Endothelial cell (in vitro differentiated cells): Measurements from ENCODE around the gene MAP1B. TPM values are rescaled to one million over a fixed set of nuclear protein-coding genes. Genes with fewer than 3 reads are reported as not detected.

ENCODE experiments used
- DNase-seq: peaks from one replicate; pipeline ENCODE4 v3.0.0; 2021; ENCODE audit warnings: low spot score
- H3K27ac Mint-ChIP-seq: one replicate; pipeline ENCODE4 v1.8.0; 2021; ENCODE audit warnings: mixed read lengths, inconsistent platforms; ENCODE audit not compliant: unreplicated experiment
- H3K27me3 Mint-ChIP-seq: one replicate; pipeline ENCODE4 v1.8.0; 2021; ENCODE audit warnings: mild to moderate bottlenecking, moderate library complexity, mixed read lengths, inconsistent platforms; ENCODE audit not compliant: unreplicated experiment
- H3K36me3 Mint-ChIP-seq: one replicate; pipeline ENCODE4 v1.8.0; 2021; ENCODE audit warnings: mild to moderate bottlenecking, low read depth, mixed read lengths, inconsistent platforms; ENCODE audit not compliant: unreplicated experiment
- H3K4me1 Mint-ChIP-seq: one replicate; pipeline ENCODE4 v1.8.0; 2021; ENCODE audit warnings: mild to moderate bottlenecking, mixed read lengths, inconsistent platforms; ENCODE audit not compliant: unreplicated experiment
- H3K4me3 Mint-ChIP-seq: one replicate; pipeline ENCODE4 v1.8.0; 2021; ENCODE audit warnings: mild to moderate bottlenecking, mixed read lengths, inconsistent platforms; ENCODE audit not compliant: unreplicated experiment
- H3K9me3 Mint-ChIP-seq: one replicate; pipeline ENCODE4 v1.8.0; 2021; ENCODE audit warnings: mixed read lengths, inconsistent platforms; ENCODE audit not compliant: unreplicated experiment
- CTCF ChIP-seq: fragments of 200-600 bp; sonication (generic); IDR thresholded peaks from one replicate; pipeline ENCODE4 v1.5.0; 2021; ENCODE audit warnings: antibody characterized with exemption; ENCODE audit not compliant: unreplicated experiment
- total RNA-seq: library from RNA; stranded (reverse); fragmentation: NEBNext Ultra II Directional; extraction: Animal tissue kit (Norgen Biotek cat#: 25700); gene quantifications from one replicate; pipeline ENCODE4 v1.2.1, GENCODE V29; 2021; ENCODE audit not compliant: unreplicated experiment

MAP1B gene
- total RNA-seq, 1 donor from 2014 or later: 251 TPM

GRCh38 chr5:72225741-72226140, 118.5 kb downstream of the MAP1B start:
- H3K4me3 Mint-ChIP-seq: no peak overlapping the region
- no peak overlapping the region for H3K27ac Mint-ChIP-seq

GRCh38 chr5:72226950-72227349, 119.7 kb downstream of the MAP1B start:
- no peak for DNase-seq
- Mint-ChIP-seq H3K4me1 (no peaks in the 10 kb centered on the region), H3K9me3 (no peaks in the 10 kb centered on the region), H3K36me3 (peaks cover 27% of the 10 kb centered on the region), H3K4me3 (no peak overlapping the region), H3K27ac (no peak overlapping the region), H3K27me3 (no peaks in the 10 kb centered on the region)
- TF ChIP-seq CTCF: no peak

More at GRCh38 chr5:72225741-72226140, 118.5 kb downstream of the MAP1B start:
- H3K4me1 Mint-ChIP-seq: no peaks in the 10 kb centered on the region
- no peak for DNase-seq
- no peaks in the 10 kb centered on the region for H3K9me3 Mint-ChIP-seq
- H3K27me3 Mint-ChIP-seq: no peaks in the 10 kb centered on the region
- peaks cover 34% of the 10 kb centered on the region for H3K36me3 Mint-ChIP-seq
- TF ChIP-seq CTCF: no peak

GRCh38 chr5:72228960-72229359, 121.7 kb downstream of the MAP1B start:
- no peaks in the 10 kb centered on the region for H3K9me3 Mint-ChIP-seq

GRCh38 chr5:72231991-72232703, 124.9 kb downstream of the MAP1B start:
- Mint-ChIP-seq H3K4me1 (peaks cover 5% of the 10 kb centered on the region), H3K27ac (no peak overlapping the region), H3K4me3 (no peak overlapping the region), H3K36me3 (peaks cover 4% of the 10 kb centered on the region), H3K27me3 (no peaks in the 10 kb centered on the region), H3K9me3 (no peaks in the 10 kb centered on the region)
- no peak for TF ChIP-seq CTCF
- DNase-seq: no peak

More at GRCh38 chr5:72228960-72229359, 121.7 kb downstream of the MAP1B start:
- Mint-ChIP-seq H3K27me3 (no peaks in the 10 kb centered on the region), H3K4me3 (no peak overlapping the region), H3K36me3 (peaks cover 12% of the 10 kb centered on the region), H3K4me1 (no peaks in the 10 kb centered on the region), H3K27ac (no peak overlapping the region)
- DNase-seq: no peak
- TF ChIP-seq CTCF: no peak

GRCh38 chr5:72232838-72233237, 125.6 kb downstream of the MAP1B start:
- Mint-ChIP-seq H3K4me3 (no peak overlapping the region), H3K9me3 (no peaks in the 10 kb centered on the region)

More at GRCh38 chr5:72232838-72233237, 125.6 kb downstream of the MAP1B start:
- no peaks in the 10 kb centered on the region for H3K27me3 Mint-ChIP-seq
- peaks cover 4% of the 10 kb centered on the region for H3K36me3 Mint-ChIP-seq
- peaks cover 5% of the 10 kb centered on the region for H3K4me1 Mint-ChIP-seq
- TF ChIP-seq CTCF: no peak
- H3K27ac Mint-ChIP-seq: no peak overlapping the region
- DNase-seq: no peak
